M059J (cell line): ENCODE data around the gene HFM1. TPM values are rescaled to one million over a fixed set of nuclear protein-coding genes. Genes with fewer than 3 reads are reported as not detected.
"Not testable (repeated sequence)": the region's sequence is repeated elsewhere in the genome, so short reads cannot be mapped to it uniquely, and the experiment has no call there.

Experiments
- DNase-seq: peaks from one replicate; pipeline ENCODE4 v3.0.0-alpha.2; 2012; ENCODE audit warnings: low read depth
- total RNA-seq: library from RNA; depleted of rRNA; stranded (reverse); fragments of >200 nt; shearing (Covaris generic); gene quantifications from 2 replicates; pipeline ENCODE4 v1.2.3, GENCODE V29; 2014; rRNA removed

Gene HFM1
- 0.10 TPM in 1 of 2 replicates, not detected in the other for total RNA-seq

- peak; percentile 57 for DNase-seq
Measured at GRCh38 chr1:91404151-91405012, at the start of gene HFM1. Gene HFM1 (minus strand): TSS chr1:91404837. CDS start chr1:91401082, 3,755 bp downstream.

- no peak for DNase-seq
Measured at GRCh38 chr1:91454136-91454535, 49.5 kb upstream of the HFM1 start.

GRCh38 chr1:91450260-91450659 lies 45.6 kb upstream of the HFM1 start:
- DNase-seq: peak; percentile 51

GRCh38 chr1:91447782-91448181 lies 43.1 kb upstream of the HFM1 start:
- DNase-seq: not testable (repeated sequence)

GRCh38 chr1:91441980-91442379 lies 37.3 kb upstream of the HFM1 start:
- not testable (repeated sequence) for DNase-seq

GRCh38 chr1:91440847-91441246 lies 36.2 kb upstream of the HFM1 start:
- peak; percentile 23 for DNase-seq

- no peak for DNase-seq
Measured at GRCh38 chr1:91439016-91439415, 34.4 kb upstream of the HFM1 start.

GRCh38 chr1:91428182-91428798 lies 23.7 kb upstream of the HFM1 start:
- peak; percentile 22 for DNase-seq

GRCh38 chr1:91427741-91428140 lies 23.1 kb upstream of the HFM1 start:
- DNase-seq: peak; percentile 6

GRCh38 chr1:91422523-91422922 lies 17.9 kb upstream of the HFM1 start:
- DNase-seq: not testable (repeated sequence)

GRCh38 chr1:91412371-91412770 lies 7.7 kb upstream of the HFM1 start:
- DNase-seq: no peak

GRCh38 chr1:91406773-91407389 lies 2.2 kb upstream of the HFM1 start:
- peak; percentile 16 for DNase-seq

- DNase-seq: peak; percentile 22
Measured at GRCh38 chr1:91402023-91402422, 2.6 kb downstream of the HFM1 start.

GRCh38 chr1:91400133-91400725 lies 4.4 kb downstream of the HFM1 start:
- DNase-seq: peak; percentile 37

- no peak for DNase-seq
Measured at GRCh38 chr1:91398291-91398690, 6.3 kb downstream of the HFM1 start.

GRCh38 chr1:91397605-91398004 lies 7.0 kb downstream of the HFM1 start:
- DNase-seq: peak; percentile 5

- no peak for DNase-seq
Measured at GRCh38 chr1:91393042-91393441, 11.6 kb downstream of the HFM1 start.

- DNase-seq: no peak
Measured at GRCh38 chr1:91386109-91386508, 18.5 kb downstream of the HFM1 start.

- DNase-seq: no peak
Measured at GRCh38 chr1:91383456-91383855, 21.2 kb downstream of the HFM1 start.

GRCh38 chr1:91381844-91382243 lies 22.8 kb downstream of the HFM1 start:
- no peak for DNase-seq

- no peak for DNase-seq
Measured at GRCh38 chr1:91374086-91374485, 30.6 kb downstream of the HFM1 start.

GRCh38 chr1:91372230-91372629 lies 32.4 kb downstream of the HFM1 start:
- DNase-seq: not testable (repeated sequence)
